ENCODE results near the gene NXPH1. TPM values are rescaled to one million over a fixed set of nuclear protein-coding genes. Genes with fewer than 3 reads are reported as not detected.

The NXPH1 gene
- total RNA-seq, 3 donors from 2014 or later, result not detected

- intact Hi-C loops (cut with DNase I, micrococcal nuclease), result no loop called here
- TF ChIP-seq, protein P1, sequence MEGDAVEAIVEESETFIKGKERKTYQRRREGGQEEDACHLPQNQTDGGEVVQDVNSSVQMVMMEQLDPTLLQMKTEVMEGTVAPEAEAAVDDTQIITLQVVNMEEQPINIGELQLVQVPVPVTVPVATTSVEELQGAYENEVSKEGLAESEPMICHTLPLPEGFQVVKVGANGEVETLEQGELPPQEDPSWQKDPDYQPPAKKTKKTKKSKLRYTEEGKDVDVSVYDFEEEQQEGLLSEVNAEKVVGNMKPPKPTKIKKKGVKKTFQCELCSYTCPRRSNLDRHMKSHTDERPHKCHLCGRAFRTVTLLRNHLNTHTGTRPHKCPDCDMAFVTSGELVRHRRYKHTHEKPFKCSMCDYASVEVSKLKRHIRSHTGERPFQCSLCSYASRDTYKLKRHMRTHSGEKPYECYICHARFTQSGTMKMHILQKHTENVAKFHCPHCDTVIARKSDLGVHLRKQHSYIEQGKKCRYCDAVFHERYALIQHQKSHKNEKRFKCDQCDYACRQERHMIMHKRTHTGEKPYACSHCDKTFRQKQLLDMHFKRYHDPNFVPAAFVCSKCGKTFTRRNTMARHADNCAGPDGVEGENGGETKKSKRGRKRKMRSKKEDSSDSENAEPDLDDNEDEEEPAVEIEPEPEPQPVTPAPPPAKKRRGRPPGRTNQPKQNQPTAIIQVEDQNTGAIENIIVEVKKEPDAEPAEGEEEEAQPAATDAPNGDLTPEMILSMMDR (IDR thresholded peaks at IDR 0.05), result no peak
- DNase-seq (no peak), ATAC-seq (no peak)
- no peaks in the 10 kb centered on the region for H3K9me3 ChIP-seq
- no peaks in the 10 kb centered on the region for H3K36me3 ChIP-seq (ENCODE audit: low read depth)
- no peak overlapping the region for H3K4me3 ChIP-seq
- no peaks in the 10 kb centered on the region for H3K4me1 ChIP-seq (ENCODE audit: low read depth)
These were observed 351.7 kb downstream of the NXPH1 start for GRCh38 chr7:8785081-8785480.

DNA sequence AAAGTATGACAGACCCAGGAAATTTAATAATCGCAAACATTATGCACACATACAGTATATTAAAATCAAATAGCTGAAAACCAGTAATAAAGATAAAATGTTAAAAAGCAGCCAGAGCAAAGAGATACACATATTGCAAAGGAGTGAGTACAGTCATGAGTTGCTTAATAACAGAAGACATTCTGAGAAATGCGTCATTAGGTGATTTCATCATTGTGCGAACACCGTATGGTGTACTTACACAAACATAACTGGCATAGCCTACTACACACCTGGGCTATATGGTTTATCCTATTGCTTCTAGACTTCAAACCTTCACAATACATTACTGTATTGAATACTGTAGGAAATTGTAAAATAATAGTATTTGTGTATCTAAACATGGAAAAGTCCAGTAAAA lies 367.6 kb downstream of the NXPH1 start:
- ATAC-seq (no peak), DNase-seq (no peak)
- no peaks in the 10 kb centered on the region for H3K9me3 ChIP-seq
- no peak overlapping the region for H3K4me3 ChIP-seq
- no peaks in the 10 kb centered on the region for H3K36me3 ChIP-seq (ENCODE audit: low read depth)
- TF ChIP-seq, protein P1 (IDR thresholded peaks at IDR 0.05), result no peak
- intact Hi-C loops (cut with DNase I, micrococcal nuclease), result no loop called here
- no peaks in the 10 kb centered on the region for H3K4me1 ChIP-seq (ENCODE audit: low read depth)

Other genes with a start within 250 kb of the NXPH1 start
- 10 to 100 TPM; 18.7 to 59.9 (median 41.9) TPM for gene ICA1, start 171.4 kb upstream of the NXPH1 start, total RNA-seq